Stimulated activated CD8-positive, alpha-beta memory T cell treated with anti-CD3 and anti-CD28 coated beads, Interleukin-4, amount 100 ng/mL, for 48 hours (primary cell): ENCODE results near the gene LRRC72.
"Not testable (repeated sequence)": the region's sequence is repeated elsewhere in the genome, so short reads cannot be mapped to it uniquely, and the experiment has no call there.

Source experiments
- DNase-seq: peaks from one replicate; pipeline ENCODE4 v3.0.0-alpha.2; 2020

The LRRC72 gene

DNA sequence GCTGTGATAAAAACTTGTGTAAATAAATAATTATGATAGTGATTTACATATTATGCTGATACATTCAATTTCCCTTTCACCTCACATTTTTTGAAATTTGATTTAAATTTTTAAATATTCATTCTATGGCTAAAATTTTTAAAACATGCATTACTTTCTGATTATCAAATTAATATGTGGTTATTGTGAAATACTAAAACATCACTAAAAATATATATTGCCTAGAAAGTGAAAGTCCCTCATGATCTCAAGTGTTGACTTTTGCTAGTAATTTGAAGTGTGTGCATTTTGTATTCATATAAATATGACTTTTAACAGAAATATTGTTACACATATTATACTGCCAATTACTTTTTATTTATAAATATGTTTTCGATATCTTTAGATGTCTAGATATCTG lies 3.1 kb downstream of the LRRC72 start:
- DNase-seq: no peak

DNA sequence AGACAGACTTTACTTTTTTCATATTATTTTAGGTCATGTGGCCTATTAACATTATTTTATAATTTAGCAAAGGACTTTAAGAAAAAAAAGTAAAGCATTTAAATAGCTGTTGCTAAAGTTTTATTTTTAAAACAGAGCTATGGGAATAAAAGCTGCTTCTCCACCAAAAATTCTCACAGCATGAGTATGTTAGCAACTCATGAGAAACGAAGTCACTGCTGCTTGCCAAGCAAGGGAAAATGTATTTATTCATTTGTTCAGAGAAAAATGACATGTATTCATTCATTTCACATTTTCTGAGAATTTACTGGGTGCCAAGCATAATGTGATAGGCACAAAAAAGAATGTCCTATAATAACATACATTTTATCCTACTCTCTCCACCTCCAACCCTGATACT lies 5.1 kb downstream of the LRRC72 start:
- DNase-seq: no peak

GRCh38 chr7:16532272-16532671 lies 5.6 kb downstream of the LRRC72 start:
- DNase-seq: no peak

DNA sequence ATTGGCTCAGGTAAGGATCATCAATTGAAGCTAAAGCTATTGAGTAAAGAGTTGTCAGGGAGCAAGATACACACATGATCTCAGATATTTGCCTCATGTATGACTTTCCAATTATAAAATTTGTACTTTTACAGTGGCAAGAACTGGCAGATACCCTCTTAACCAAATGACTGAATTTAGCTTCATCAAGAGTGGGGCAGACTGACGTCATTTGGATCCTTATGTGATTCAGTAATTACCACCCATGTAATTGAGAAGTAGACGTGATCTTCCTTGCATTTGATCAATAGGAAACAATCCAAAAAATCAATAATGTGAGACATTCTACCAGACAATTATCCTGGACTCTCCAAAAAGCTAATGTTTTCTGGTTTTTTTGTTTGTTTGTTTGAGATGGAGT lies 8.9 kb downstream of the LRRC72 start:
- no peak for DNase-seq

DNA sequence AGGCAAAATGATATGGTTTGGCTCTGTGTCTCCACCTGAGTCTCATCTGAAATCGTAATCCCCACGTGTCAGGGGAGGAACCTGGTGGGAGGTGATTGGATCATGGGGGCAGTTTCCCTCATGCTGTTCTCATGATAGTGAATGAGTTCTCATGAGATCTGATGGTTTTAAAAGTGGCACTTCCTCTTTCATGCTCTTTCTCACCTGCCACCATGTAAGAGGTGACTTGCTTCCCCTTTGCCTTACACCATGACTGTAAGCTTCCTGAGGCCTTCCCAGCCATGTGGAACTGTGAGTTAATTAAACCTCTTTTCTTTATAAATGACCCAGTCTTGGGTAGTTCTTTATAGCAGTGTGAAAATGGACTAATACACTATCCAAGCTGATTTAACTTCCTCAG lies 13.9 kb downstream of the LRRC72 start:
- DNase-seq: not testable (repeated sequence)

DNA sequence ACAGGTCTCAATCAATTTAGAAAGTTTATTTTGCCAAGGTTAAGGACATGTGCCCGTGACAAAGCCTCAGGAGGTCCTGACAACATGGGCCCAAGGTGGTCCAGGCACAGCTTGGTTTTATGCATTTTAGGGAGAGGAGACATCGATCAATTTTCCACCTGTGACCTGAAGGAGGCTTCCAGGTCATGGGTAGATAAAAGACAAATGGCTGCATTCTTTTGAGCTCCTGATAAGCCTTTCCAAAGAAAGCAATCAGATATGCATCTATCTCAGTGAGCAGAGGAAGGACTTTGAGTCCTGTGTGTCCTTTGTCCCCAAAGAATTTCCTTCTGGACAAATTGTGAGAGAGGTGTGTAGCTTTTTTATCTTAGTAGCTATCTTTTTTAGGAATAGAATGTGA lies 15.8 kb downstream of the LRRC72 start:
- DNase-seq: no peak

- DNase-seq: no peak
These were observed 16.8 kb downstream of the LRRC72 start for GRCh38 chr7:16543456-16543855.

DNA sequence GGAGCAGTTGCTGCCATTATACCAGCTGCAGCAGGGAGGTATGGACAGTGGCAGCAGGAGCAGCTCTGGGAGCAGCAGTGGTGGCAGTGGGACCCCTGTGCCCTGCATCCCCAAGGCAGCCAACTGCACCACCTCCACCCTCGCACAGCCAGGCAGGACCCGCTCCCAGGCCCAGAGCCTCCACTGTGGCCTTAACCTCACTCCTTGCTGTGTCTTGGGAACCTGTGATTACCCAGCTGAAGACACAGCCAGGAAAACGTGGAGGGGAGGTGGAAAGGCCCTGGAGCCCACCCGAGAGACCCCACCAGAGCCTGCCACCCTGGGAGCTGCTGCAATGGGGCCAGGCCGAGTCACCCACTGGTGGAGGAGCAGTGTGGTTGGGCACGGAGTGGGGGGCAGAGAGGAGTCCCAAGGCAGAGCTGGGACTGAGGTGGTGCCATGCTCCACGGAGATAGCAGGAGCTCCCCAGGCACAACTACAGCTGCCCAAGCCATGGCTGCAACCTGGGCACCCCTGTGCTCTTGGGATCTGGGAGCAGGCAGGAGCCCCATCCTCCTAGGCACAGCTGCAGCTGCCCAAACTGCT lies 20.4 kb downstream of the LRRC72 start:
- DNase-seq: no peak

- DNase-seq: no peak
These were observed 21.8 kb downstream of the LRRC72 start for GRCh38 chr7:16548428-16548827.

DNA sequence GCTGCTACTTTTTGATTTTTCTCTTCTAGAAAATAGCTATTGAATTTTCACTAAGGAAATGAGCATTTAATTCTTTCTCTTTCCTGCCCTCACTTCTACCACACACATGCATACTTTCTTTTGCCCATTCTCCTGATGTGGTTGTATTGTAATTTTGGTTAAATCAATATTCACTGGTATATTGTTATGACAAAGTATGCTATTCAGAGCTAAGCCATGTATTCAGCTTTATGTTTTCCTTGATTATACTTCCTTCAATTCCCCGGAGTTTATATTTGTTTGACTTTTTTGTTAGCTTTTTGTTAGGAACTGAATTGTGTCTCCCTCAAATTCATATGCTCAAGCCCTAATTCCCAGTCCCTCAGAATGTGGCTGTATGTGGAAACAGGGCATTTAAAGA lies 24.0 kb downstream of the LRRC72 start:
- DNase-seq: no peak

- no peak for DNase-seq
These were observed 28.1 kb downstream of the LRRC72 start for GRCh38 chr7:16554518-16555236.

DNA sequence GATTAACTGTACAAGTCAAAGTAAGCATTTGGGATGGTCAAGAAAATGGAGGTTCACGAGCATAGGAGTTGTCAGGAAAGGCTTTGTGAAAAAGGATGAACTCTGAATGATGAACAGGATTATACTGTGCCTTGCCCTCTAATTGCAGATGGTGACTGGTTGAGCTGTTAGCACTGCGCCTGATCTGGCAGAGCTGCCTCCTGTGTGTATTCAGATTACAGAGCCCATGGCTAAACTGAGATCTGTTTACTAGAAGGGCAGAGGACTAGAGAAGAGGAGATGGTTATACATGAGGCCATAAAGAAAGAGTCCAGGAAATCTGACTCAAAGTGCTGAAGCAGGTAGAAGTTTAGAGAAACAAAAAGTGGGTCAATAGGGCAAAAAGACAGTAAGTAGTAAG lies 29.7 kb downstream of the LRRC72 start:
- no peak for DNase-seq

GRCh38 chr7:16558761-16559302 lies 32.2 kb downstream of the LRRC72 start:
- DNase-seq: no peak

DNA sequence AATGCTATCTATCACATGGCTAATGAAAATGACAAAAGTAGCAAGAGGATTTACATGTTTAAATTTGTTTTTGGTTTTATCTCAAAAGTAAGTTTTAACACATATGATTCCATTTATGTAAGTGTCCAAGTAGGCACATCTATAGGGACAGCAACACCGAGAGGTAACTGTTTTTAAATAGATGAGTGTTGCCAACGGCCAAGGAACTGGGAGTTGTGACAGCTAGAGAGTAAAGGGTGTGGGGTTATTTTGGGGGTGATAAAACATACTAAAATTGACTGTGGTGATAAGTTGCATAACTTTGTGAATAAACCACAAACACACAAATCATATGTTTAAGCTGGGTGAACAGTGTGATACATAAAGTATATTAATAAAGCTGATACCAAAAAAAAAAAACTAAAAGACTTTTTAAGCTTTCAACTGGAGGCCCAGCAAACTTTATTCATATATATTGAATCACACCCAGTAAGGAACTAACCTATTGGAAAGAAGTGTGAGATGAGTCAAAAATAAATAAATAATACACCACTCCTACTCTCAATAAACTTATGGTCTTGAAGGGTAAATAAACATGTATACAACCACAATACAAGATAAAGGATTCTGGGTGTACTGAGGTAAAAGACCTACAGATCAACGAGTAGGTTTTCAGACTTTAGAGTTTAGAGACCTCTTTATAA lies 33.0 kb downstream of the LRRC72 start:
- DNase-seq: no peak

DNA sequence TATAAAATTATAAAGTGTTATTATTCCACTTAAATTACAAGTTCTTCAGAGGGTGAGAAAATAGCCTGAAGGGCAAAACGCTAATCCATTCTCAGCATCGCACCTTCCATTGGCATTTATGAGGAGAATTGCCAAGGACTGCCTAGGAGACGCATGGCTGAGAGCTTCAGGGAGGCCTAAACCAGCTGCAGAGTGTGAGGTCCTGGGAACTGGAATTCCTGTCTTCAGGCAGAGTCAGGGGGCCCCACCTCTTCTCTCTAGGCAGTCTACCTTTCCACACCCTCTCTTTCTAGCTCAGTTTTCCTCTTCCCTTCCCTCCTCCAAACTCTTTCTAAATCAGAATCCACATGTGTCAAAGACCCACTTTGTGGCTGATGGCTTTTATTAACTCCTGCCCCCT lies 35.3 kb downstream of the LRRC72 start:
- no peak for DNase-seq

DNA sequence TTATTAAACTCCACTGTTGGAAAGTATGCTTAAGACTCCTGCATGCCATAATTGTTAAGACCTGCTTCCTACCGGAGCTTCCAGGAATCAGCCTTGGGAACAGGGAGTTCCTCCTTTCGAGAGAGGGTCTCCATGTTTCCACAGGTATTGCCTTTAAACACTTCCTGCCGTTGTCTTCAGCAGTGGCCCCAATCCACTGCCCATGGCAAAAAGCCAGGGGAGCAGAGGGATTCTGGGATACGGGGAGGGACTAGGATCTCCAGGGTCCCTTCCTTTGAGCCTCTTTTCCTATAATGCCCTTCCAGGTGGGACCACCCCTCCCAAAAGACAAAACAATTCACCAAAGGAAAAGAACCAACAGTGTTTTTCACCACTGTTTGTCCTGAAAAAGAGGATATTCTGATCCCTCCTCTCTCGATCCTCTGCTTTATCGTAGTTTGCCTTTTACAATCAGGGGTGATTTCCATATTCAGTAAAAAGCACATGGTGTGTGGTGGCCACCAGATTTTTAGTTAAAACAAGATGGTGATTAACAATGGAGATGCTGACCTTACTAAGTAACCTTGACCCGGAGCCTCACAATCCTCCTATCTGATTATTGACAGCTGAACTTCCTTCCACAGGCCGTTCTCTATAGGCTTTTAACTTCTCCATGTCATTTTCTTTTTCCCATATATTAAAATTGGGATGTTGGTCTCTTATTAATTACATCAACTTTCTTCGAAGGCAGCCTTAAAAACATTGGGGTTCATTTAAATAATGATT lies 36.0 kb downstream of the LRRC72 start:
- no peak for DNase-seq

- DNase-seq: no peak
These were observed 36.8 kb downstream of the LRRC72 start for GRCh38 chr7:16563281-16564022.

DNA sequence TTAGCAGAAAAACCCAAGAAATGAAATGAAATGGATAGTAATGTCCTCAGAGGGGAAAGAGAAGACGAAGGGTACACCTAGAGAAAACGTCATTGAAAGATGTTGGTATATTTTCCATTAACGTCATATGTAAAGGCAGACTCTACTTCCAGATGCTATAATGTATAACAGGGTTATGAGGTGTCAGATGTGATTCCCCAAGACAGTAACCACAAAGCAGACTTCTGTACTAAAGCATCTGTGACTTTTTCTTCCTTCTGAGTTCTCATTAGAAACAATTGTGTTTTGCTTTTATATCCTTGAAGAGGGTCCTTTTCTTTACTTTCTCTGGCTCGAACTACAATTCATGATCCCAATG lies 37.4 kb downstream of the LRRC72 start:
- DNase-seq: no peak

DNA sequence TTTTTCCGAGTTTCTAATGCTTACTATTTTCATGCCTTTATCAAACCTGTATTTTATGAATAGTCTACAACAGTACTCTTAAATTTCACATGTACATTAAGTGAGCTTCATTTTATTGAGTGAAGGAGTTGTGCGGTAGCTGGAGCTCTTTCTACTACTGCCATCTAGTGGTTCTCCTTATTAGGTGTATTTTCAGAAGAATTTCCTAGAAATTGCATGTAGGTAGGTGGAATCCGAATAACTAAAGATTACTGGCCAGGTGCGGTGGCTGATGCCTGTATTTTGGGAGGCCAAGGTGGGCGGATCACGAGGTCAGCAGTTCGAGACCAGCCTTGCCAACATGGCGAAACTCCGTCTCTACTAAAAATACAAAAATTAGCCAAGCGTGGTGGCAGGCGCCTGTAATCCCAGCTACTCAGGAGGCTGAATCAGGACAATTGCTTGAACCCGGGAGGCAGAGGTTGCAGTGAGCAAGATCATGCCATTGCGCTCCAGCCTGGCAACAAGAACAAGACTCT lies 38.3 kb downstream of the LRRC72 start:
- no peak for DNase-seq

GRCh38 chr7:16571941-16572340 lies 45.3 kb downstream of the LRRC72 start:
- DNase-seq: no peak

GRCh38 chr7:16579216-16579615 lies 52.6 kb downstream of the LRRC72 start:
- no peak for DNase-seq

- DNase-seq: no peak
These were observed 54.7 kb downstream of the LRRC72 start for GRCh38 chr7:16581286-16581685.

DNA sequence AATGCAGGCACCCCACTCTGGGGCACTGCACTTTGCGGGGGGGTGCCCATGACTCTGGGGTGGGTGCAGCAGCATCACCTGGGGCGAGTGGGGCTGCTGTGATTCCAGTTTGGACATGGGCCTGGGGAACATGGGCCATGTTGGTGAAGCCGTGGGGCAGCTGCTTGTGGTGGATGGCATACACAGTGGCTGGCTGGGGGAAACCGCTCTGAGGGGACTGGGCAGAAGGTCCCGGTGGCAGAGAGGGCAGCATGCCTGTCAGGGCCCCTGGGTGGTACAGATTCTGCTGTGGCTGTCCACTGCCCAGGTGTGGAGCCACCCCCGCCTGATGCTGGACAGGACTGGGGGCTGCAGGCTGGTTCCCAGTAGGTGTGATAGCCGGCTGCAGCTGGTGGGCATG lies 57.2 kb downstream of the LRRC72 start:
- DNase-seq: no peak
